Measurements from ENCODE around the gene TRIM24.
A peak's percentile ranks its signal among the peaks of the same experiment; 100 is the strongest.
"Not testable (repeated sequence)": the region's sequence is repeated elsewhere in the genome, so short reads cannot be mapped to it uniquely, and the experiment has no call there.

Gene TRIM24

DNA sequence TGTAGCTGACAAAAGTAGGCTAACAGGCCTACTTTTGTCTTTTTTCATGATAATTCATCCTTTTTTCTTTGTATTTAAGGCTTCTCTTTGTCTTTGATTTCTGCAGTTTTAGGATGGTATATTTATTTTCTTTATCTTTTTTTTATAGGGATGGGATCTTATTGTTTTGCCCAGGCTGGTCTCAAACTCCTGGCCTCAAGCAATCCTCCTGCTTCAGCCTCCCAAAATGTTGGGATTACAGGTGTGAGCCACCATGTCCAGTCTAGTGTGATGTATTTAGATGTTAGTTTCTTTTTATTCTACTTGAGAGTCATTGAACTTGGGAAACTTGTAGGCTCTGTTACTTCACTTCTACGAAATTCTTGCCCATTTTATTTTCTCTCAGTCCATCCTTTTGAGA, 35.4 kb downstream of the TRIM24 start:
- no peak for DNase-seq

GRCh38 chr7:138499340-138499739, 39.3 kb downstream of the TRIM24 start:
- DNase-seq: no peak

DNA sequence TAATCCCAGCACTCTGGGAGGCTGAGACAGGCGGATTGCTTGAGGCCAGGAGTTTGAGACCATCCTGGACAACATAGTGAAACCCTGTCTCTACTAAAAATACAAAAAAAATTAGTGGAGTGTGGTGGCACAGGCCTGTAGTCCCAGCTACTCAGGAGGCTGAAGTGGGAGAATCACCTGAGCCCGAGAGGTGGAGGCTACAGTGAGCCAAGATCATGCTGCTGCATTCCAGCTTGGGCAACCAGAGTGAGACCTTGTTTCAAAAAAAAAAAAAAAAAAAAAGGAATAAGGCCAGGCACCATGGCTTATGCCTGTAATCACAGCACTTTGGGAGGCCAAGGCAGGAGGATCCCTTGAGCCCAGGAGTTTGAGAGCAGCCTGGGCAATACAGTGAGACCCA, 40.2 kb downstream of the TRIM24 start:
- DNase-seq: not testable (repeated sequence)

DNA sequence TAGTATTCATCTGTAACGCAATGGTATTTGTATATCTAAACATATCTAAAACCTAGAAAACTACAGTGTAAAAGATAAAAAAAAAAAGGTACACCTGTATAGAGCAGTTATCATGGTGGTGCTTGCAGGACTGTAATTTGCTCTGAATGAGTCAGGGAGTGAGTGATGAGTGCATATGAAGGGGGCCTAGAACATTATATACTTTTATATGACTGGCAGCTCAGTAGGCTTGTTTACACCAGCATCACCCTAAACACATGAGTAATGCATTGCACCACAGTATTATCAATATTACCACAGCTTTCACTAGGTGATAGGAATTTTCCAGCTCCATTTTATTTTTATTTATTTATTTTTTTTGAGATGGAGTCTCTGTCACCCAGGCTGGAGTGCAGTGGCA, 40.8 kb downstream of the TRIM24 start:
- DNase-seq: no peak

GRCh38 chr7:138502023-138502767, 42.1 kb downstream of the TRIM24 start:
- DNase-seq: no peak

- no peak for DNase-seq
Measured at GRCh38 chr7:138505361-138505873, 45.4 kb downstream of the TRIM24 start.

DNA sequence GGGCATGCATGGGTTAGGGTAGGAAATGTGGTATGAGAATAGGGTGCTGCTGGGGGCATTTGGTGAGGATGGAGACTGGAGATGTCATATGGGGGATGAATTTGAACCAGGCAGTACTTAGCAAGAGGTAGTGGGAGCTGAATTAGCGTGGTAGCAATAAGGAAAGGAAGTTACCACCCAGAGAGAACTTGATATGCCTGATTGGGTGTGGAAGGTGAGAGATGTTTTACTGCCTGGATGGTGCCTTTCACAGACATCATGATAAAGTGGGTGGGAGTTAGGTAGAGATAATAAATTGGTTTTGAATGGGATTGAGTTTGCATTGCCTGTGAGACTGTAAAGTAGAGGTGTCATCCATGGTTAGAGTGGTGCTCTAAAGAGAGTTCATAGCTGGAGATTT, 46.7 kb downstream of the TRIM24 start:
- no peak for DNase-seq

- no peak for DNase-seq
Measured at GRCh38 chr7:138510003-138510402, 49.9 kb downstream of the TRIM24 start.

DNA sequence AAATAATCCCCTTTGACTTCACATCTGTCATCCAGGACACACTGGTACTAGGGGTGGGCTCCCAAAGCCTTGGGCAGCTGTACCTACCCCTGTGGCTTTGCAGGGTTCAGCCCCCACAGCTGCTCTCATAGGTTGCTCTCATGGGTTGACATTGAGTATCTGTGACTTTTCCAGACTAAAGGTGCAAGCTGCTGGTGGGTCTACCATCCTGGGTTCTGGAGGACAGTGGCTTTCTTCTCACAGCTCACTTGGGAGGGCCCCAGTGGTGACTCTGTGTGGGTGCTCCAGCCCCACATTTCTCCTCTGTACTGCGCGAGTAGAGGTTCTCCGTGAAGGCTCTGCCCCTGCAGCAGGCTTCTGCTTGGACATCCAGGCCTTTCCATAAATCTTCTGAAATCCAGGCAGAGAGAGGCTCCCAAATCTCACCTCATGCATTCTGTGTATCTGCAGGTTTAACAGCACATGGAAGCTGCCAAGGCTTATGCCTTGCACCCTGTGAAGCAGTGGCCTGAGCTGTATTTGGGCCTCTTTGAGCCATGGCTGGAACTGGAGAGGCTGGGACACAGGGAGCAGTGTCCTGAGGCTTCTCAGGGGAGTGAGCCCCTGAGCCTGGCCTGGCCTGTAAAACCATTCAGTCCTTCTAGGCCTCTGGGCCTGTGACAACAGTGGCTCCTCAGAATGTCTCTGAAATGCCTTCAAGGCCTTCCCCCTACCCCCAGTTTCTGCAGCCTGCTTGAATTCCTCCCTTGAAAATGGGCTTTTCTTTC, 52.2 kb downstream of the TRIM24 start:
- DNase-seq: no peak

DNA sequence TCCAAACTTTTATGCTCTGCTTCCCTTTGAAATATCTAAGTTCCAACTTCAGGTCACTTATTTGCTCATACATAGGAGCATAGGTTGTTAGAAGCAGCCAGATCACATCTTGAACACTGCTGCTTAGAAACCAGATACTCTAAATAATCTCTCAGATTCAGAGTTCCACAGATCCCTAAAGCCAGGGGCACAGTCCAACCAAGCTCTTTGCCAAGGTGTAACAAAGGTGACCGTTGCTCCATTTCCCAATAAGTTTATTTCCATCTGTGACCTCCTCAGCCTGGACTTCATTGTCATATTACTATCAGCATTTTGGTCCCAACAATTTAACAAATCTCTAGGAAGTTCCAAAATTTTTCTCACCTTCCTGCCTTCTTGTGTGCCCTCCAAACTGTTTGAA, 52.8 kb downstream of the TRIM24 start:
- no peak for DNase-seq

GRCh38 chr7:138513344-138513871, 53.3 kb downstream of the TRIM24 start:
- DNase-seq: no peak

- no peak for DNase-seq
Measured at GRCh38 chr7:138514044-138514443, 54.0 kb downstream of the TRIM24 start.

DNA sequence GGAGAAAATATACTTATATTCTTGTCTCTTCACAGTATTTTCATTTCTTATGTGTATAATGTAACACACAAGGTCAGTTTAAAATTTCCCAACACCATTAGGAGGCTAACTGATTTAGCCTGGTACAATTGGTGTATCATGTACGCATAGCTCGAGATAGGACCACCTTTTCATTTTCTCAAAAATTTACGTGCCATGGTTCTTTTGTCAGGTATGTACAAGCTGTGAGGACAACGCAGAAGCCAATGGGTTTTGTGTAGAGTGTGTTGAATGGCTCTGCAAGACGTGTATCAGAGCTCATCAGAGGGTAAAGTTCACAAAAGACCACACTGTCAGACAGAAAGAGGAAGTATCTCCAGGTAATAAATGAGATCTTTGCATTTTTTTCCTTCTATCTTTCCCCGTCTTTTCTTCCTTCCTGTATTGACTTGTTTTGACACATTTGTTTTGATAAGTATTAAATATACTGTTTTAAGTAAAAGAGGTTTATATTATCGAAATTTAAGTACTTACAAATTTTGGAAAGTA, 55.0 kb downstream of the TRIM24 start:
- no peak for DNase-seq

GRCh38 chr7:138519061-138519798, 59.2 kb downstream of the TRIM24 start:
- peak; percentile 26 for DNase-seq

DNA sequence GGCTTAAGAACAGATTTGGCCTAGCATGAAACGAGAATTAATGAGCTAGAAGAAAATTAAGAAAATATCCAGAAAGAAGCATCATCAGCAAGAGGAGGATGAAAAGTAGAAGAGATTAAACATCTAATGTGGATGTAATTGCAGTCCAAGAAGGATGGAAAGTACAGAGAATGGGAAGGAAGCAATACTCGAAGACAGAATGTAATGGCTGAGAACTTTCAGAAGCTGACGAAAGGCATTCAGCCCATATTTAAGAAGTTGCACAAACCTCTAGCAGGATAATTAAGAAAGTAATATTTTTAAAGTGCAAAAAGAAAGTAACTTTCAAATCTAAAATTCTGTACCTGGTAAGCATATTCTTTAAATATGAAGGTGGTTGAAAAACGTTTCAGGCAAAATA, 60.7 kb downstream of the TRIM24 start:
- DNase-seq: no peak

DNA sequence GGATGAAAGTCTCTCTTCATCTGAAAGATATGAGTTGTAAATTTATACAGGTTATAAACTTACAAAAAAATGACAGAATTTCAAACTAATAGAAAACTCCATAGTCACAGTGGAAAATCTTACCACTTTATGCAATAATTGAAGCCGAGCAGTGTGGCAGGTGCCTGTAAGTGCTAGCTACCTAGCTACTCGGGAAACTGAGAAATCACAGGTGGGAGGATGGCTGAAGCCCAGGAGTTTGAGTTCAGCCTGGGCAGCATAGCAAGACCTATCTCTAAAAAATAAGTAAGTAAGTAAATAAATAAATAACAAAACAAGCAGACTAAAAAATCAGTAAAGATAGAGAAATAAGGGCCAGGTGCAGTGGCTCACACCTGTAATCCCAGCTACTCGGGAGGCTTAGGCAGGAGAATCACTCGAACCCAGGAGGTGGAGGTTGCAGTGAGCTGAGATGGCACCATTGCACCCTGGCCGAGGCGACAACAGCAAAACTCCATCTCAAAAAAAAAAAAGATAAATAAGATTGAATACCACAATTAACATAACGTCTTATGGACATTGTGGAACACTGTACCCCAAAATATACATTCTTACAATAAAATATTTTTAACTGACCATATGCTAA, 61.9 kb downstream of the TRIM24 start:
- no peak for DNase-seq

- no peak for DNase-seq
Measured at GRCh38 chr7:138524259-138524658, 64.2 kb downstream of the TRIM24 start.

GRCh38 chr7:138525757-138526156, 65.7 kb downstream of the TRIM24 start:
- DNase-seq: no peak

DNA sequence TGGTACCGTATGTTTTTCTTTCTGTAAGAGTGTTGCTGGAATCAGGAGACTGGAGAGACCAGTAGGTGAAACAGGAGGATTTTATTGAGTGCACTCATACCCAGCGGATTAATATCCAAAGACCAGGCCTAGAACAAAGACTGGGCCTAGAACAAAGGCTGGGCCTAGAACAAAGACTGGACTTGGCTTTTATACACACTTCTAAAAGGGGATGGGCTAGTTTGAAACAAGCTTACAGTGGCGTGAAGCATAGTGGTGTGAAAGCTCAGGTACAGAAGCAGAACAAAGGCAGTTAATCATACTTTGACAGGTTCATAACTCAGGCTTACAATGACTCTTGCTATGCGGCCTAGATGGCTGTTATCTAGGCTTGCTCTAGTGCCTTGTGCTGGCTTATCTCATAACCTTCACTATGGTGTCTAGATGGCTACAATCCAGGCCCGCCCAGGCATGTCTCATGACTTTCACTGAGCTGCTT, 67.7 kb downstream of the TRIM24 start:
- DNase-seq: no peak

- DNase-seq: not testable (repeated sequence)
Measured at GRCh38 chr7:138536833-138537232, 76.8 kb downstream of the TRIM24 start.

GRCh38 chr7:138538518-138538917, 78.5 kb downstream of the TRIM24 start:
- no peak for DNase-seq

DNA sequence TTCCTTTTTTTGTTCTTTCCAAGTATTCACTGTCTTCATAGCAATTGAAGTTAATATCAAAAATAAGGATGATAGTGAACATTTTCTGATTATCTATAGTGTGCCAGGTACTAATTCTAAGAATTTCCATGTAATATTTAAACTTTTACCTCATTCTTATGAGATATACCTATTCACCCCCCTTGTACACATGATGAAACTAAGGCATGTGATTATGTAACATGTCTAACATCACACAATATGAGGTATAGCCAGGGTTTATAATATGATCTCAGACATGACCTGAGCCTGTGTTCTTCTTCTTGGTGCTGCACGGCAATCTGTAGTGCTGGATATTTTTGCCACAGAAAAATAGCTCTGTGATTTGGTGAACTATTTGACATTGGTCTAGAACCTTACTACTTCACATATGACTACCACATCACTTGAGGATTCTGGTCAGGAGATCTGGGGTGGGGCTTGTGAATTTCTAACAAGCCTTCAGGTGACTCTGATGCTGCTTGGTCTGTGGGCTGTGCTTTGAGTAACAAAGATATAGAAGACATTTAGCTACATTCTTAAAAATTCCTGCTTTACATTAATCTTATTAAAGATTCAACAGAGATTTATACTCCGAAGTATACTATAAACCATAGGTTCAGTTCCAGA, 79.1 kb downstream of the TRIM24 start:
- DNase-seq: no peak
